Fibroblast of peridontal ligament (primary cell): ENCODE results near the gene FAM76A.
A peak's percentile ranks its signal among the peaks of the same experiment; 100 is the strongest.
"Not testable (repeated sequence)": the region's sequence is repeated elsewhere in the genome, so short reads cannot be mapped to it uniquely, and the experiment has no call there.

Source experiments
- DNase-seq: peaks from one replicate; pipeline ENCODE4 v3.0.0-alpha.2; 2010; ENCODE audit errors: extremely low read depth

Gene FAM76A

DNA sequence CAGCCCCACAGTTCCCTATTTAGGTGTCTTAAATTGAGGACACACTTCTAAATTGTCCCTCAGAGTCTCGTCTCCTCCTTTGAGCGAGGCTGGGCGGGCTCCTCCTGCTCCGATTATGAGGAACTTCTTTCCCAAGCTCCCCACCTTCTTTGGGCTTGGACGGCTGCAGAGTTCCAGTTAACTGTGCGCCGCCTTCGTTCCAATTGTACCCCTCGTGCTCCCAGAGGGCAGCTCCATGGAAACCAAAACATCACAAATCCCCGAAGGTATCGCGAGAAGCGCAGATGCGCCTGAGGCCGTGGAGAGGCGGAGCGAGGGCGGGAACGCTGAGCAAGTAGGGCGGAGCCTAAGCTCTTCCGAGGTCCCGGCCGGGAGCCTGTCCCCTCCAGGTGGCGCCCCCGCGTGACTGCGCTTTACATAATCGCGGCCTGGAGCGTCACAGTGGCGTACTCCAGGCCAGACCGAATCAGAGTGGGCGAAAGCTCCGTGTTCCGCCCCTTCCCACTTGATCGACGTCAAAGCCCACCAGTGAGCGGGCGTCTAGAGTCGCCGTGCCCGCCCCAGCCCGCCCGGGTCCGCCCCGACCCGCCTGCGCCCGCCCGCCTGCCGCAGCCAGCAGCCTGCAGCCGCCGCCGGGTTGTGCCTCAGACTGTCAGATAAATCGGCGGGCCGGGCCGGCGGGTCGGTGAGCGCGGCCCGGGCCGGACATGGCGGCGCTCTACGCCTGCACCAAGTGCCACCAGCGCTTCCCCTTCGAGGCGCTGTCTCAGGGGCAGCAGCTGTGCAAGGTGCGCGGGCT lies at the start of gene FAM76A:
TSS of gene FAM76A (plus strand) at position 588 of the 799 bp plus-strand sequence. CDS start at position 708, 120 bp downstream.
- DNase-seq: peak; percentile 99

DNA sequence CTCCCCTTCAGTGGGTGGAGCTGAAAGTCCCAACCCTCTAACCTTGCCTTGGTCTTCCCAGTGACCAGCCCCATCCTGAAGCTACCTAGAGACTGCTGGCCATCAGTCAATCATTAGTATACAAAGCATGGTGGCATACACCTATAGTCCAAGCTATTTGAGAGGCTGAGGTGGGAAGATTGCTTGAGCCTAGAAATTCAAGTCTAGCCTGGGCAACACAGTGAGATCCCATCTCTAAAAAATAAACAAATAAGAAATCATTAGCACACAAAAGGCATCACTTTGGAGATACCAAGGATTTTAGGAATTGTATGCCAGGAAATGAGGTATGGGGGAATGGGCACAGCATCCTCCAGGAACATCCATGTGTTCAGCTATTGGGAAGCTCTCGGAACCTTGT lies 49.4 kb upstream of the FAM76A start:
- no peak for DNase-seq

DNA sequence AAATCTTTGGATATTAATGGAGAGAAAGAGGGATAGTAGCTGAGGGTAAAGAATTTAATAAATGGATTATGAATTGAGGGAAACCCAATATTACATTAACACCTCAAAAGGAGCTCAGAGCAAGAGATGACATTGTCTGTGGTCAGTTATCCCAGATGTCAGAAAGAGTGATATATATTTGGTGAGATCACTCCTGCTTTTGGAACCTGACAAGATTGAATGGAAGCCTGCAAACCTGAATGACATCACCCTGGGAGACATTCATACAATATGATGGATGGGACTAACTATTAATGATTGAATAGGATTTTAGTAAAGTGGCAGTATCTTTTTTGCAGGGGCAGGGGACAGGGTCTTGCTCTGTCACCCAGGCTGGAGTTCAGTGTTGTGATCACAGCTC lies 47.0 kb upstream of the FAM76A start:
- no peak for DNase-seq

DNA sequence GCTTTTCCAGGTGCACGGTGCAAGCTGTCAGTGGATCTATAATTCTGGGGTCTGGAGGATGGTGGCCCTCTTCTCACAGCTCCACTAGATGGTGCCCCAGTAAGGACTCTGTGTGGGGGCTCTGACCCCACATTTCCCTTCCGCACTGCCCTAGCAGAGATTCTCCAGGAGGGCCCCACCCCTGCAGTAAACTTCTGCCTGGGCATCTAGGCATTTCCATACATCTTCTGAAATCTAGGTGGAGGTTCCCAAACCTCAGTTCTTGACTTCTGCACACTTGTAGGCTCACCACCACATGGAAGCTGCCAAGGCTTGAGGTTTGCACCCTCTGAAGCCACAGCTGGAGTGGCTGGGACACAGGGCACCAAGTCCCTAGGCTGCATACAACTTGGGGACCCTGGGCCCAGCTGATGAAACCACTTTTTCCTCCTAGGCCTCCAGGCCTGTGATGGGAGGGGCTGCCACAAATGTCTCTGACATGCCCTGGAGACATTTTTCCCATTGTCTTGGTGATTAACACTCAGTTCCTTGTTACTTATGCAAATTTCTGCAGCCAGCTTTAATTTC lies 45.5 kb upstream of the FAM76A start:
- DNase-seq: not testable (repeated sequence)

DNA sequence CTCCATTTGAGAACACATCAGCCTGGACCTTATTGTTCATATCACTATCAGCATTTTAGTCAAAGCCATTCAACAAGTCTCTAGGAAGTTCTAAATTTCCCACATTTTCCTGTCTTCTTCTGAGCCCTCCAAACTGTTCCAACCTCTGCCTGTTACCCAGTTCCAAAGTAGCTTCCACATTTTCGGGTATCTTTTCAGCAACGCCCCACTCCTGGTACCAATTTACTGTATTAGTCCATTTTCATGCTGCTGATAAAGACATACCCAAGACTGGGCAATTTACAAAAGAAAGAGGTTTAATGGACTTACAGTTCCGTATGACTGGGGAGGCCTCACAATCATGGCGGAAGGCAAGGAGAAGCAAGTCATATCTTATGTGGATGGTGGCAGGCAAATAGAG lies 44.2 kb upstream of the FAM76A start:
- DNase-seq: not testable (repeated sequence)

DNA sequence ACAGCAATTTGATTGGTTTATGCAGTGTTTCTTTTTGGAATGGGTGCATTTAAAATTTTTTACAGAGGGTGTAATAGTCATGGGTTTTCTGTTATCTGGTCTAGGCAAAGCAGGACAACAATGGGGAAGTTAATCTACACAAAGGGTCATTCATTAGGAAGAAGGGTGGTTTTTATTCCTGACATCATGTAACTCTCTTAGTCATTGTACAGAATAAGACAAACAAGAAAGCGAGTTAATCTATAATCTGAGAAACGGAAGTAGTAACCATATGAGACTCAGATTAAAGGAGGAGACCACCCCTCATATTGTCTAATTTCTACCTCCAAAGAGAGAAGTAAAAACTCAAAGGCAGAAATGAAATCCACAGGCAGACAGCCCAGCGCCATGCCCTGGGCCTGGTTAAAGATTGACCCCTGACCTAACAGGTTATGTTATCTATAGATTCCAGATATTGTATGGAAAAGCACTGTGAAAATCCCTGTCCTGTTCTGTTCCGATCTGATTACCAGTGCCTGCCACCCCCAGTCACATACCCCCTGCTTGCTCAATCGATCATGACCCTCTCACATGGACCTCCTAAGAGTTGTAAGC lies 43.3 kb upstream of the FAM76A start:
- no peak for DNase-seq

DNA sequence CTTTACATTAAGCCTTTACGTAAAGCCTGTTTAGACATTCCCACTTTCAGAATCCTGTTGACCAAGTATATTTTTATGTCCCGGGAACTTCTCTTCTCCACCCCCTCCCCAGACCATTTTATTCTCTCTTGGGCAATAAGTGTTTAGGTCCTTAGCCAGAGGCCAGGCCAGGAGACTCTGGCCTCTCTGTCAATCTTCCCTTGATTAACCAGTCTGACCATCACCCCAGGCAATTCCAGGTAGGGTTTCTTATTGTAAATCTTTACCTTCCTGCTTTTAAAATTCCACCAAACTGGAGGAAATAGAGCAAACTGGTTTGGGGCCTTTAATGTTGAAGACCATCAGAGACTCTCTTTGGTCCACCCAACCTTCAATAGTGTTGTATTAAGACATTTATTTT lies 41.6 kb upstream of the FAM76A start:
- DNase-seq: no peak

DNA sequence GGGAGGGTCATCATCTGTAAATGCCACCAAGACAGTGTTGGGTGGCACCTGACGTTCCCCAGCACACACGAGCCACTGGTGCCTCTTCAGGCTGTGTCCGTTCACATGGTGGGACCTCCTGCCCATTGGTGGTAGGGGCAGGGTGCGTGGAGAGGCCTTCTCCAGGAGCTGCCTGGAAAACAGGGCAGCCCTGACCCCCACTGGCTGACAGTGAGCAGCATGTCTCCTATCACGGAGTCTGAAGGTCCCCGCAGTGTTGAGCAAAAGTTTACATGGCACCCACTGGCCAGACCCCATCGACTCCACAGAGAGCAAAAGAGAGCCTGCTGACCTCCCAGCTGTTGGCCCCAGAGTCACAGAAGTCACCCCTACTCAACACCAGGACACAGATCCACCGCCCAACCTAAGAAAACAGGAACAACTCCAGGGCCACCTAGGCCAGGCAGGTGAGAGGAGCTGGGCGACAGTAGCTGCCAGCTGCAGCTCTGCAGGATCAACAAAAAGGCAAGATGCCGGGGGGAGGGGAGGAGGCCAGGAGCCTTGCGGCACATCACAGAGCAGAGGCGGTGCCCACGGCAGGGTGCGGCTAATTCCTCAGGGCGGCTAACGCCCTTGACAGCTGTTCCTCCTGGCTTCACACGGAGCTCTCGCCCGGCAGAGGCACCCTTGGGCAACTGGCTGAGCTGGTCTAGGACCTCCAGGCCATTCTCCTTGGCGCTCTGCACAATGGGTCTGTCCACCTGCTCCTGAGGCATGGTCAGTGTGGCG lies 39.4 kb upstream of the FAM76A start:
- no peak for DNase-seq

DNA sequence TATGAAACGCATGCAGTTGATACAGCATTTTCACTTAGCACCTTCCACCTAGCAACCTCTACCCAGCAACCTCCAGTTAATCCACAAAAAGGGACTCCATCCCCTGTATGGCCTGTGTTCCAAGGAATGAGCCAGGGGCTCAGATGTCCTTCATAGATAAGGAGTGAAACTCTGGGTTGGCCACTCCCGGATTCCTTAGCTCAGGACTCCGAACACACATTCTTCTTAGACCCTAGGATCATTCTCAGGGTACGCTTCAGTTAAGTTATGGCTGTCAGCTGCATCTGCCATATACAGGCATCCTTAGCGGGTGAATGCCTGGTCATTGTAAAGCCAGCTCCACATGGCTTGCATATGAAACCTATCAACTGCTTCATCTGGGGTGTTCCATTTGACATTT lies 37.9 kb upstream of the FAM76A start:
- DNase-seq: no peak

DNA sequence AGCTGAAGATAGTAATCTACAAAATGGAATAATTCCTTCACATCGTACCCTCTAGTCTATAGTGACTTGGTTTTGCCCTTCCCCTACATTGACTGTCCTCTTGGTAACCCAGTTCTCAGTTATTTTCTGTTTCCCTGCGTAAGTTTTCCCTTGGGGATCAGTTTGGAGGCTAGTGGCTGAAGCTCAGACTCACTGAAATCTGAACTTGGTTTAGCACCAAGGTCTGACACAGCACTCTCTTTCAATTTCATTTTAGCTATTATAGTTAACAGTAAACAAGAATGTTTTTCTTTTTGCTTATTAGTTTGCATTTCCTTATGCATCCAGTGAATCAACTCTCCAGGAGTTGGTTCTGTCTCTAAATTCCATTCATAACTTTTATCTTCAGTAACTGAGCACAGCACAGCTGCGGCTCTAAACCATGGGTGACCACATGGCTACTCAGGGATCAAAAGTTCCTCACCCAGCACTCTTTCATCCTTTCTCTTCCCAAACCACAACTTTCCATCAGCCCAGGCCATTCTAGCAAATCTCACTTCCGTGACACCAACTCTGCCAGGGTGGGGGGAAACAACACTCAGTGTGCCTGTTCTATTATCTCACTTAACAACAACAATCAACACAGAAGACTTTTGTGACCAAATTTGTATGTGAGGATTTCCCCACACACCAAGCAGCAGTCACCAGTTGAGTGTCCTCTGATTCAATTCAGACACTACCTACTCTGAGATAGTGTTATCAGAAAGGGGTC lies 36.2 kb upstream of the FAM76A start:
- DNase-seq: peak; percentile 74

DNA sequence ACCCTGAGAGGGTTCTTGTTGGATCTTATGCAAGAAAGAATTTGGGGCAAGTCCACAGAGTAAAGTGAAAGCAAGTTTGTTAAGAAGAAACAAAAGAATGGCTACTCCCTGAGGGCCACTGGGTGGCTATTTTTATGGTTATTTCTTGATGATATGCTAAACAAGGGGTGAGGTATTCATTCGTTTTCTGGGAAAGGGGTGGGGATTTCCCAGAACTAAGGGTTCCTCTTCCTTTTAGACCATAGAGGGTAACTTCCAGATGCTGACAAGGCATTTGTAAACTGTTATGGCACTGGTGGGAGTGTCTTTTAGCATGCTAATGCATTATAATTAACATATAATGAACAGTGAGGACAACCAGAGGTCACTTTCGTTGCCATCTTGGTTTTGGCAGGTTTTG lies 35.6 kb upstream of the FAM76A start:
- peak; percentile 12 for DNase-seq

DNA sequence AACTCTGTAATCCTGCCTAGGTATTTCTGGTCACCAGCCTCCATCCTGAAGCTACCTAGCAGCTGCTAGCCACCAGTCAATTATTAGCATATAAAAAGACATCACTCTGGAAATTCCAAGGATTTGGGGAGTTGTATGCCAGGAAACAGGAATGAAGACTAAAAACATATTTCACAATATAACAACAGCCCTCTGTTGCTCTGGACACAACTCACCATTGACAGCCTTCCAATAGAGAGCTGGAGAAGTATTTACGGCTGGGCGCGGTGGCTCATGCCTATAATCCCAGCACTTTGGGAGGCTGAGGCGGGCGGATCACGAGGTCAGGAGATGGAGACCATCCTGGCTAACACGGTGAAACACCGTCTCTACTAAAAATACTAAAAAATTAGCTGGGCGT lies 28.9 kb upstream of the FAM76A start:
- not testable (repeated sequence) for DNase-seq

DNA sequence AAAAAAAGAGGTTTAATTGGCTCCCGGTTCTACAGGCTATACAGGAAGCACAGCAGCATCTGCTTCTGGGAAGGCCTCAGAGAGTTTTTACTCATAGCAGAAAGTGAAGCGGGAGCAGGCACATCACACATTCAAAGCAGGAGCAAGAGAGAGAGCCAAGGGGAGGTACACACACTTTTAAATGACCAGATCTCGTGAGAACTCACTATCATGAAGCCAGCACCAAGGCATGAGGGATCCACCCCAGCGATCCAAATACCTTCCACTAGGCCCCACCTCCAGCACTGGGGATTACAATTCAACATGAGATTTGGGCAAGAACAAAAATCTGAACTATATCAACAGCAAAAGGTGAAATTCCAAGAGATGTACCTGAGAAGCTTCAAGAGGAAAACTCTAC lies 20.8 kb upstream of the FAM76A start:
- no peak for DNase-seq

DNA sequence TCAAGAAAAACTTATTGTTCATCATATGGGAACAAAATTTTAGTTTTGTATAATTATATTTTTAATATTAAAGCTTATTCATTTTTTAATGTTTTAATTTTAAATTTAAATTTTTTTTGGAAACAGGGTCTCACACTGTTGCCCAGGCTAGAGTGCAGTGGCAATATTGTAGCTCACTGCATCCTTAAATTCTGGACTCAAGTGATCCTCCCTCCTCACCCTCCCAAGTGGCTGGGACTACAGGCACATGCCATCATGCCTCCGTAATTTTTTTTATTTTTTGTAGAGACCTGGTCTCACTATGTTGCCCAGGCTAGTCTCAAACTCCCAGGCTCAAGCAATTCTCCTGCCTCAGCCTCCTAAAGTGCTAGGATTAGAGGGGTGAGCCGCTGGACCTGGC lies 20.2 kb upstream of the FAM76A start:
- DNase-seq: no peak

DNA sequence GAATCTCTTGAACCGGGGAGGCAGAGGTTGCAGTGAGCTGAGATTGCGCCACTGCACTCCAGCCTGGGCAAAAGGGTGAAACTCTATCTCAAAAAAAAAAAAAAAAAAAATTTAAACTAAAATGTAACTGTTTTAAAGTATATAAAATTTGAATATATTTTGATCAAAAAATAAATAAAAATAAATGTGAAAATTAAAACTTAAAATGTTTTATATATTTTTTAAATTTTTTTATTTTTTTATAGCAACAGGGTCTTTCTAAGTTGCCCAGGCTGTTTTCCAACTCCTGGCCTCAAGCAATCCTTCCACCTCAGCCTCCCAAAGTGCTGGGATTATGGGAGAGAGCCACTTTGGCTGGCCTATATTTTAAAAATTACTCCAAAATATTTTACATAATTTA lies 15.2 kb upstream of the FAM76A start:
- no peak for DNase-seq

DNA sequence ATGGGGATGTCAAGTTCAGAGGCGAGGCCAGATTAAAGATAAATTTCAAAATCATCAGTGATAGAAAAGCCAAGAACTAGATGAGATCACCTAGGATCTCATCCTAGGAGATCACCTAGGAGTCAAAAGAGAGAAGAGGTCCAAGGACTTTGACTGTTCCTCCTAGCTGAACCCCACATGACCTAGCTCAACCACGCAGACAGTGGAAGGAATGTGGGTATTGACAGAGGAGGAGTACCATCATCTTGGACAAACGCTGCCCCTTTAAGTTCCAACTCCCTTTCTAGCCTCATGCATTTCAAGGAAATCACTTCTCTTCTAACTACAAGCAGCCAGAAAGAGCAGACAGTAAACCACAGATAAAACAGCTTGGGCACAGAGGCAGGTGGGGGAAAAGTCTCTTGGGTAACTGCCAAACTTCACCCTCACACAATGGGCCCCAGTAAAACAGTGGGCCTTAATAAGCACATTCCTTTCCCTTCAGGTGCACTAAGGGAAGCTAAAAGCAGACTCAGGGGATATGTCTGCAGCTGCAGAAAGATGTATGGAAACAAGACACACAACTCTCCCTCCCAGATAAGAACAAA lies 12.5 kb upstream of the FAM76A start:
- no peak for DNase-seq

DNA sequence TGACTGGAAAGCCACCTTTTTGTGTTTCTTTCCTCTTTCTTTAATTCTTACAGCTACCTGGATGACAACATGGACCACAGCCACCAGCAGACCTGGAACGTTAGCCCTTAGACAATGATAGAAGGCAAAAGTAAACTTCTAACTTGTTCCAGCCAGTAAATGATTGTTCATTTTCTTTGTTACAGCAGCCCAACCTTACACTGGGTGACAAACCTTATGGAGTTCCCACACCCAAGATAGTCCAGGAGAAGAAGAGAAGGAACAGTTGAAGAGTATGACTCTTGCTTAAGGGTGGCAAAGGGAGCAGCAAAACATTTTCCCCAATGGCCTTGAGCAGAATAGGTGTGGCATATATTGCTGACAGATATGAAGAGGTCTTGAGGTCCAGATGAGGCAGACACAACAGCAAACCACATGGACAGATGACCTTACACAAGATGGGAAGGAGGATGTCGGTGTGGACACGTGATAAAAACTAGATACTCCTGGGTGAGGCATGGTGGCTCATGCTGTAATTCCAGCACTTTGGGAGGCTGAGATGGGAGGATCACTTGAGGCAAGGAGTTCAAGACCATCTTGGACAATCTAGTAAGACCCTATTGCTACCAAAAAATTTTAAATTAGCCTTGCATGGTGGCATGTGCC lies 11.8 kb upstream of the FAM76A start:
- no peak for DNase-seq

DNA sequence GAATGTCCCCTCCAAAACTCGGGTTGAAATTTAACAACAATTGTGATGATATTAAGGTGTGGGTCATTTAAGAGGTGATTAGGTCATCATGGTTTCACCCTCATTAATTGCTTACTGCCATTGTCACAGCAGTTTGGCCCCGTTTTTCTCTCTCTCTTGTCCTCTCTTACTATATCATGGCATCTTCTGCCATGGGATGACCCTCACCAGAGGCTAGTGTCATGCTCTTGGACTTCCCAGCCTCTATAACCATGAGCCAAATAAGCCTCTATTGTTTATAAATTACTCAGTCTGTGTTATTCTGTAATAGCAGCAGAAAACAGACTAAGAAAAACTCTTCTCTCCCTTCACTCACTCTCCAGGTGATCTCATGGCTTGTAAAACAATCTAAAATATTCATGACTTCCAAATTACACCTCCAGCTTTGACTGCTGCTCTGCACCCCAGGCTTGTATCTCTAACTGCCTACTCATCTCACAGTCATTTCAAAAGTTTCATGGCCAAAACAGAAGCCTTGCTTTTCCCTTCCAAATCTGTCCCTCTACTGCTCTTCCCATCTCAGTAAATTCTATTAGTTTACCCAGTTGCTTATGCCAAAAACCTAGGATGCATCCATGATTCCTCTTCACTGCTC lies 9.4 kb upstream of the FAM76A start:
- DNase-seq: no peak

DNA sequence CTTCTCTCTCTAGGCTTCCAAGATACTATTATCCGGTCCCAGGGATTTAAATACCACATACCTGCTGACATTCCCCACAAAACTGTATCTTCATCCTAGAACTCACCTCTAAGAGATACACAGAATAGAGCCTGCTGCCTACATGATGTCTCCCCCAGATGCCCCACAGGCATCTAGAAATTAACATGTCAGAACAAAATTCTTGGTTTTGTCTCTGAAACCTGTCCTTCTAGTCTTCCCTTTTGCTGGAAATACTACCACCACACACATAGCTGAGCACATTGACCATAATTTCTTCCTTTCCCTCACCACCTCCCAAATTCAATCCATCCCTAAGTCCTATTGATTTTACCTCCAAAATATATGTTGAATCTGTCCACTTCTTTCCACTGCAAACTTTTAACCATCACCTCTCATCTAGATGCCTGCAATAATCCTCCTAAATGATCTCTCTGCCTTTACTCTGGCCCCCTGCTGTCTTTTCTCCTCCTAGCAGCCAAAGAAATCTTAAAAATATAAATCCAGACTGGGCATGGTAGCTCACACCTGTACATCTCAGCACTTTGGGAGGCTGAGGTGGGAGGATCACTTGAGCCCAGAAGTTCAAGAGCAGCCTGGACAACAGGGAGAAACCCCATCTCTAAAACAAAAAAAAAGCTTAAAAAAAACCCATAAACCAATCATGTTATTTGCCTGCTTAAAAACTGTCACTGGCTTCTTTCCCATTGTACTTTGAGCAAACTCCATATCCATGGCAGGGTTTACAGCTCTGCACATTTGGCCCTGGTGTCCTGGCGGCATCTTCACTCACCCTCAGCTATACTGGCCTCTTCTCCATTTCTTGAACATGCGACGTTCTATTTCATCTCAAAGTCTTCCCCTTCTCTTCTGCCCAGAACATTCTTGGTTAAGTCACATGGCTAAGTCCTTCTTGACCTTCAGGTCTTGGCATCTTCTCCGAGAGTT lies 6.2 kb upstream of the FAM76A start:
- peak; percentile 32 for DNase-seq
